Suprapubic skin (tissue), 4 donors: ENCODE data around the gene TMPRSS13. TPM values are rescaled to one million over a fixed set of nuclear protein-coding genes. Genes with fewer than 3 reads are reported as not detected.
A peak's percentile ranks its signal among the peaks of the same experiment; 100 is the strongest.

ENCODE experiments used
- DNase-seq, 2 donors: peaks; one replicate each; pipeline ENCODE4 v3.0.0-alpha.2; 2019; ENCODE audit warnings: low spot score in 2 of 2
- H3K27ac ChIP-seq: fragments of 200-600 bp; sonication (generic); one replicate; pipeline ENCODE4 v1.5.1; 2019
- H3K27me3 ChIP-seq: fragments of 200-600 bp; sonication (generic); one replicate; pipeline ENCODE4 v1.5.1; 2019
- H3K36me3 ChIP-seq: fragments of 200-600 bp; sonication (generic); one replicate; pipeline ENCODE4 v1.5.1; 2019
- H3K4me1 ChIP-seq: fragments of 200-600 bp; sonication (generic); one replicate; pipeline ENCODE4 v1.5.1; 2019
- H3K4me3 ChIP-seq: fragments of 200-600 bp; sonication (generic); one replicate; pipeline ENCODE4 v1.5.1; 2019; ENCODE audit warnings: mild to moderate bottlenecking
- H3K9me3 ChIP-seq: fragments of 200-600 bp; sonication (generic); one replicate; pipeline ENCODE4 v1.5.1; 2019
- EP300 ChIP-seq: sonication (generic); formaldehyde crosslinking; IDR thresholded peaks from one replicate; pipeline ENCODE4 v1.6.1; 2017; ENCODE audit warnings: antibody characterized with exemption
- POLR2A ChIP-seq, 2 donors: fragments of 450-650 bp; IDR thresholded peaks; one replicate each; pipeline ENCODE4 v1.6.1; 2017; ENCODE audit warnings: antibody characterized with exemption in 2 of 2, mild to moderate bottlenecking in 2 of 2, moderate library complexity in 2 of 2
- POLR2AphosphoS5 ChIP-seq, 3 donors: sonication (generic); formaldehyde crosslinking; IDR thresholded peaks; one replicate each; pipeline ENCODE4 v1.6.1; 2017; ENCODE audit warnings: antibody characterized with exemption in 3 of 3
- WGBS: methylation state at CpG from one replicate; pipeline ENCODE4 v1.1.5; 2018; 5-methylcytosine and 5-hydroxymethylcytosine counted together
- total RNA-seq, 4 donors: library from RNA; depleted of rRNA; stranded (reverse); fragments of >200 nt; gene quantifications; one replicate each; pipeline ENCODE4 v1.1.0, GENCODE V29; 2016
- TF ChIP-seq, protein P1 (sequence below), 2 donors: fragments of 200-600 bp in 1 of 2; fragments of 450-650 bp in 1 of 2; sonication (generic) in 1 of 2; IDR thresholded peaks; one replicate each; pipeline ENCODE4 v1.5.1; 2016 to 2019; ENCODE audit warnings: antibody characterized with exemption in 2 of 2, mild to moderate bottlenecking in 1 of 2, moderate library complexity in 1 of 2

The TMPRSS13 gene
- total RNA-seq, 4 donors from 2014 or later = 24.7 to 92.0 (median 73.1) TPM

DNA sequence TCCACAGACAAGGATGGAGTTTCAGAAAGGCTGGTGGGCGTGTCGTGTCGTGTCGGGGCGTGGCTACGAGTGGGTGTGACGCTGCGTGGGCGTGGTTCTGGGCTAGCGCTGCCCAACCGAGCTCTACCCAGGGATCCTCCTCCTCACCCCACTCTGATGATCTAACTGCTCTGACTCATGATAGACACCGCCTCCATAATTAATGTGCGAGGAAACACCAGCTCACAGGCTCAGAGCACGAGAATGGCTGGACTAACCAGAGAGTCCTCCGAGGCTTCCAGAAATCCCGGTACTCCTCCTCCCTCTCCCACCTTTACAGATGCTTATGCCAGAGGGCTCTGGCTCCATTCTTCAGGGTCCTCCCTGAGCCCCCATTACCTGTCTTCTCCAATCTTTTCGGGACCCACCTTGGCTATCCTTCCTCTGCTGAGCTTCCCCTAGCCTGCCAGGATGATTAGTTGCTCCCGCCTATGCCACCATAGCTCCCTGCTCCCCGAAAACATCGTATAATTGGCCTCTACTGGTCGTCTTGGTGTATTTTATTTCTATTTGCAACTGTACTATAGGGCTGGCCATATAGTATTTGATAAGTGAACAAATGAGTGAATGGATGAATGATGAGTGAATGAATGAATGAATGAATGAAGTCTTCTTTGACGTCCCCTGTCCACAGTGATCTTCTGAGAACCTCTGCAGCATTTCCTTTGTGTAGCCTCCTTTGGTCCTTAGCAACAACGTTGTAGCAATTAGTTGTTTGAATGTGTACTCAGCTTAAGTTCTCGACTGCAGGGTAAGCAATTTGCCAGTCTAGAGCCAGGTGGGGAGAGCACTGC lies 21.7 kb downstream of the TMPRSS13 start:
- Histone ChIP-seq H3K9me3 (no peaks in the 10 kb centered on the region), H3K27ac (no peak overlapping the region), H3K4me3 (no peak overlapping the region), H3K27me3 (peaks cover 2% of the 10 kb centered on the region), H3K36me3 (no peaks in the 10 kb centered on the region), H3K4me1 (peaks cover 6% of the 10 kb centered on the region)
- peak; percentile 85 to 89 for DNase-seq
- WGBS = 25% methylated on average over 23 of the region's 24 CpGs
- TF ChIP-seq POLR2A (IDR thresholded peaks at IDR 0.05) (no peak), EP300 (no peak), POLR2AphosphoS5 (IDR thresholded peaks at IDR 0.05) (no peak)
- TF ChIP-seq, protein P1, sequence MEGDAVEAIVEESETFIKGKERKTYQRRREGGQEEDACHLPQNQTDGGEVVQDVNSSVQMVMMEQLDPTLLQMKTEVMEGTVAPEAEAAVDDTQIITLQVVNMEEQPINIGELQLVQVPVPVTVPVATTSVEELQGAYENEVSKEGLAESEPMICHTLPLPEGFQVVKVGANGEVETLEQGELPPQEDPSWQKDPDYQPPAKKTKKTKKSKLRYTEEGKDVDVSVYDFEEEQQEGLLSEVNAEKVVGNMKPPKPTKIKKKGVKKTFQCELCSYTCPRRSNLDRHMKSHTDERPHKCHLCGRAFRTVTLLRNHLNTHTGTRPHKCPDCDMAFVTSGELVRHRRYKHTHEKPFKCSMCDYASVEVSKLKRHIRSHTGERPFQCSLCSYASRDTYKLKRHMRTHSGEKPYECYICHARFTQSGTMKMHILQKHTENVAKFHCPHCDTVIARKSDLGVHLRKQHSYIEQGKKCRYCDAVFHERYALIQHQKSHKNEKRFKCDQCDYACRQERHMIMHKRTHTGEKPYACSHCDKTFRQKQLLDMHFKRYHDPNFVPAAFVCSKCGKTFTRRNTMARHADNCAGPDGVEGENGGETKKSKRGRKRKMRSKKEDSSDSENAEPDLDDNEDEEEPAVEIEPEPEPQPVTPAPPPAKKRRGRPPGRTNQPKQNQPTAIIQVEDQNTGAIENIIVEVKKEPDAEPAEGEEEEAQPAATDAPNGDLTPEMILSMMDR (IDR thresholded peaks at IDR 0.05) = no peak

GRCh38 chr11:117906710-117907109 lies 22.5 kb downstream of the TMPRSS13 start:
- Histone ChIP-seq H3K4me1 (peaks cover 6% of the 10 kb centered on the region), H3K9me3 (no peaks in the 10 kb centered on the region), H3K36me3 (no peaks in the 10 kb centered on the region), H3K4me3 (no peak overlapping the region), H3K27me3 (no peaks in the 10 kb centered on the region), H3K27ac (no peak overlapping the region)
- TF ChIP-seq EP300 (no peak), POLR2A (IDR thresholded peaks at IDR 0.05) (no peak), POLR2AphosphoS5 (IDR thresholded peaks at IDR 0.05) (no peak)
- TF ChIP-seq, protein P1 (IDR thresholded peaks at IDR 0.05) = no peak
- DNase-seq = peak in 1 of 2 donors; percentile 12
- WGBS = 67% methylated on average over 4 of the region's 4 CpGs

- DNase-seq = peak in 1 of 2 donors; percentile 28
- Histone ChIP-seq H3K4me1 (peaks cover 6% of the 10 kb centered on the region), H3K9me3 (no peaks in the 10 kb centered on the region), H3K4me3 (no peak overlapping the region), H3K27me3 (no peaks in the 10 kb centered on the region), H3K36me3 (no peaks in the 10 kb centered on the region), H3K27ac (no peak overlapping the region)
- WGBS = no CpG with 5 or more reads among the region's 2 CpGs
- no peak for TF ChIP-seq POLR2A (IDR thresholded peaks at IDR 0.05)
- no peak for TF ChIP-seq EP300
- no peak for TF ChIP-seq POLR2AphosphoS5 (IDR thresholded peaks at IDR 0.05)
These were observed 23.1 kb downstream of the TMPRSS13 start for GRCh38 chr11:117906126-117906525.

- no peak overlapping the region for H3K27ac ChIP-seq
- H3K4me1 ChIP-seq = peaks cover 12% of the 10 kb centered on the region
- TF ChIP-seq EP300 (no peak), POLR2AphosphoS5 (IDR thresholded peaks at IDR 0.05) (no peak), POLR2A (IDR thresholded peaks at IDR 0.05) (no peak)
- TF ChIP-seq, protein P1 (IDR thresholded peaks at IDR 0.05) = no peak
- no peaks in the 10 kb centered on the region for H3K9me3 ChIP-seq
- peak in 1 of 2 donors; percentile 12 for DNase-seq
- H3K27me3 ChIP-seq = no peaks in the 10 kb centered on the region
- 88% methylated on average over 4 of the region's 4 CpGs for WGBS
- no peaks in the 10 kb centered on the region for H3K36me3 ChIP-seq
- no peak overlapping the region for H3K4me3 ChIP-seq
These were observed 23.7 kb downstream of the TMPRSS13 start for GRCh38 chr11:117905524-117905923.

DNA sequence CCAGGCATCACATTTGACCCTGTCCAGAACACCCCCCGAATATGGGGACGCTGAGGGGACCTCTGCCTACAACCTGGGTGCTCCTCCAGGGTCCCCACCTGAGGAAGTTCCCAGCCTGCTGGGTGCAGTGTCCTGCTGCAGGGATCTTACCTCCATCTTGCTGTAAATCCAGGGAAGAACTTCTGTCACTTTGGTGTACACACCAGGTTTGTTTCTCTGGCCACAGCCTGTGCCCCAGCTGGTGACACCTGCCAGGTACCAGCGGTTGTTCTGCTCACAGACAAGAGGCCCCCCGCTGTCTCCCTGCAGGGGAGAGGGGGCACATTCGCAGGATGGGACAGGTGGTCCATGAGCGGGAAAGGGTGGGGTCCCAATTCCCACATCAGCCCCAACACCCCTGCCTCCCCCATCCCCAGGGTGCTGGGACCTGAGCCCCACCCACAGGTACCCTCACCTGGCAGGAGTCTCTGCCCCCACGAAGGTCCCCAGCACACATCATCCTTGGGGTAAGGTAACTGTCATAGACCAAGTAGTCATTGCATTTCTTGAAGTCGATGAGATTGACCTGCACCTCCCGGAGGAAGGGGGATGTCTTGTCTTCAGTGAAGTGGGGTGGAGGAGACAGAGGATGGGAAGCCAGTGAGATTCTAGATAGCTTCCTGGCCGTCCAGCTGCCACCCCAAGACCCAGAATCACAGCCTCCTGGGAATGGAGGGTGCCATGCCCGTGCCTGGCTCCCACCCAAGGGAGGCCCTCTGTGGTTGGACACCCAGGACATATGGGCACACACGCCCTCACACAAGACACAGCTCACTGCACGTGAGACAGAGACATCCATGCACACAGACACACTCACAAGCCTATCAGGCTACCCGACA lies 25.5 kb downstream of the TMPRSS13 start:
- H3K4me1 ChIP-seq = peaks cover 14% of the 10 kb centered on the region
- H3K9me3 ChIP-seq = no peaks in the 10 kb centered on the region
- H3K4me3 ChIP-seq = no peak overlapping the region
- 93% methylated on average over 5 of the region's 14 CpGs for WGBS
- no peak for TF ChIP-seq POLR2A (IDR thresholded peaks at IDR 0.05)
- H3K36me3 ChIP-seq = no peaks in the 10 kb centered on the region
- no peak overlapping the region for H3K27ac ChIP-seq
- H3K27me3 ChIP-seq = no peaks in the 10 kb centered on the region
- DNase-seq = peak in 1 of 2 donors; percentile 60
